ENCODE measurements around the gene FN3K.
"Not testable (repeated sequence)": the region's sequence is repeated elsewhere in the genome, so short reads cannot be mapped to it uniquely, and the experiment has no call there.

FN3K gene

DNA sequence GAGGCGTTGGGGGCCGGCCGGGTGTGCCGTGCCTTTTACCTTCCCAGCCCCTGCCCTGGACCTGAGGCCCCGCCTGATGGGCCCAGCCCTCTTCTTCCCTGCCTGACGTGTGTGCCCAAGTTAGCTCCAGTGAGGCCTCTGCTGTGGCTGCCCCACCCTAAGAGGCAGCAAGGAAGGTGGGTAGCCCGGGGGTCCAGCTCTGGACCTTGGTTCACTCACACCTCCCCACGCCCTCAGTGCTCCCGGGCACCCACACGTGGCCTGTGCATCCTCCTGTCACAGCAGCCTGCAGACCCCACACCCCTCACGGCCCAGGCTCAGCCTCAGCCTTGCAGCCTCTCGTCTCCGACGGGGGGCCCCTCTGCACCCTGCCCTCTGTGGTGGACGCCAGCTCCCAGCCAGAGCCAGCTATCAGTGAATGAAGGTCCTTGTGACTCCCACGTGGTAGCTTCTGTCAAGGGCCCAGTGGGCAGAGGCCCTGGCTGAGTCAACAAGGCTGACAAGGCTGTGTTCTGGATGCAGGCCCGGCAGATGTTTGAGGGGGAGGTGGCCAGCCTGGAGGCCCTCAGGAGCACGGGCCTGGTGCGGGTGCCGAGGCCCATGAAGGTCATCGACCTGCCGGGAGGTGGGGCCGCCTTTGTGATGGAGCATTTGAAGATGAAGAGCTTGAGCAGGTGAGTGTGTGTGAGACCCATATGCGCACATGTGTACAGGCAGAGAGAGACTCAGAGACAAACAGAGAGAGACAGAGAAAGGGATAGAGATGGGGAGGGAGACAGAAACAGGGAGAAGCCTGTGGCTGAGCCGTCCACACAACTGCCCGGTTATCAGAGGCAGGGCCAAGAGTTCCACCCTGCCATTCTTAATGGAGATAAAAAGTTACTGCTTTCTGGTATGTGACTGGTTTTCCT is 2.8 kb downstream of the FN3K start:
- DNase-seq (ENCODE audit: low read depth in 2 of 2) = no peak

DNA sequence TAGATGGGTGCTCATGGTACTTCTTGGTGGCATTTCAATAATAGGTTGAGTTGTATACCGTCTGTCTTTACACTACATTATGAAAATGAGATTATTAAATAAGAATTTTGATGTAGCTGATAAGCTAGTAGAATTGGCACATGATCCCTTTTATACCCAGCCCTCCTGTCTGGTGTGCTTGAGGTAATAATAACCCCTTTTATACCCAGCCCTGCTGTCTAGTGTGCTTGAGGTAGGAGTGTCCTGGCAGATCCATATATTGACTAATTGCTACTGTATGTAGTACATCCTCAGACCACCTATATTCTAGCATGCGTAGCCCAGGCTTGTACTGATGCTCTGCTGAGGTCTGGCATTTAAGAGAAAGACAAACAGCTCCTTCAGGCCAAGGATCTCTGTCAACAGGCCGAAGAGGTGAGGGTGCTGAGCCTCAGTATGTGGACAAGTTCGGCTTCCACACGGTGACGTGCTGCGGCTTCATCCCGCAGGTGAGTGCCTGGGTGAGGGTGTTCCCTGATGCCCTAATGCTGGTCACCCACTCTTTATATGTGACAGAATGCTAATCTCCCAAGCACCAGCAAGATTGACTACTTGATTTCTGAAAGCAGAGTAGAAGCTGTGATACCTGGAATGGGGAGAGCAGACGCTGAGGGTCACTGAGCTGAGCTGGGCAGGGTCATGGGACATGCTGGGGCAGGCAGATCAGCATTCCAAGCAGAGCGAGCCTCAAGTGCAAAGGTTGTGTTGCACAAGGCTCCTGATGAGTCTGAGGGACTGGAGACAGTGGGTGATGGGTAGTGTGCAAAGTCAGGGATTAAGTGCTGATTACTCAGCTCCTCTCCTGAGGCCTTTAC is 5.7 kb downstream of the FN3K start:
- no peak for DNase-seq (ENCODE audit: low read depth in 2 of 2)

DNA sequence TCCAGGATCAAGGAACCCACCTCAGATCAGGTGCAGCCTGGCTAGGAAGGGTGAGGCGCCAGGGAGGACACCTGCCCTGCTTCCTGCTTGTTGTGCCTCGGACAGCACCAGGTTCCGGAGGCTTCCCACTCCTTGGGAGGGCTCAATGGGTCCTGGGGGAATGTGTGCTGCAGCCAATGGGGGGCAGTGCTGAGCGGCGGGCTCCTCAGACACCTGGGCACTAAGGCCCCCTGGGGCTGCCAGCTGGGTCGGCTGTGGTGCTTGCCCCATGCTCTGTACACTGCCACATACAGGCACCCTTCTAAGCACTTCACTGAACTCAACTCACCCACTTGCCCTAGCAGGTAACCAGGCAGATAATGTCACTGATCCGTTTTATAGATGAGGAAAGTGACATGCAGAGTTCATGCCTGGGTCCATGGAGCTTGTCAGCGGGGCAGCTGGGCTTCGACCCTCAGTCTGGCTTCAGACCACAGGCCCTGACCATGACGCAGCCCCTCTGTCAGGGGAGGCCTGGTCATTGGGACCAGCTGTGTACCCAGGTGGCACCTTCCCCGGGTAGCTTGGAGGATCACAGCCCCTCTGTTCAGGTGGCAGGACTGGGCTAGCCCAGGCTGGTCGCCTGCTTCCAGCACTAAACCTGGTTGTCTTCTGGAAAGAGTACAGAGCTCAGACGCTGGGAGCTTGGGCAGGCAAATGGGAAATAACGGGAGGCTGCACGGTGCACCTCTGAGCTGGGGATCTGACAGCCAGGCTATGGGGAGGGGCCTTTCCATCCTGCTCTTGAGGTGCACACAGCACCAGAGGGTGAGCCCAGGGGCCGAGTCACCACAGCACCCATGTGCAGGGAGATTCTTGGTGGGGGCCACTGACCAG is 8.2 kb downstream of the FN3K start:
- DNase-seq (ENCODE audit: low read depth in 2 of 2) = no peak

DNA sequence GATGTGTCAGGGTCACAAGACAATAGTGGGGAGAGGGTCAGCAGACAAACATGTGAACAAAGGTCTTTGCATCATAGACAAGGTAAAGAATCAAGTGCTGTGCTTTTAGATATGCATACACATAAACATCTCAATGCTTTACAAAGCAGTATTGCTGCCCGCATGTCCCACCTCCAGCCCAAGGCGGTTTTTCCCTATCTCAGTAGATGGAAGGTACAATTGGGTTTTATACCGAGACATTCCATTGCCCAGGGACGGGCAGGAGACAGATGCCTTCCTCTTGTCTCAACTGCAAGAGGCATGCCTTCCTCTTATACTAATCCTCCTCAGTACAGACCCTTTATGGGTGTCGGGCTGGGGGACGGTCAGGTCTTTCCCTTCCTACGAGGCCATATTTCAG is 9.3 kb downstream of the FN3K start:
- not testable (repeated sequence) for DNase-seq (ENCODE audit: low read depth in 2 of 2)

DNA sequence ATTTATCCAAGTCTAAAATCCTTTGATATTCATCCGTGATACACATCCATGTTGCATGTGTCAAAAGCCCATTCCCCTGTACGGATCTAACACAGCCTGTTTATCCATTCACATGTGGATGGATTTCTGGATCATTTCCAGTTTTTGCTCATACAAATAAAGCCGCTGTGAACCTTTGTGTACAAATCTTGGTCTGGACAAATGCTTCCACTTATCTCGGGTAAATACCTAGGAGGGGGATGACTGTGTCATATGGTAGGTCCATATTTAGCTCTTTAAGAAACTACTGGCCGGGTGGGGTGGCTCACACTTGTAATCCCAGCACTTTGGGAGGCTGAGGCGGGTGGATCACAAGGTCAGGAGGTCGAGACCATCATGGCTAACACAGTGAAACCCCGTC is 10.1 kb downstream of the FN3K start:
- DNase-seq (ENCODE audit: low read depth in 2 of 2) = no peak

DNA sequence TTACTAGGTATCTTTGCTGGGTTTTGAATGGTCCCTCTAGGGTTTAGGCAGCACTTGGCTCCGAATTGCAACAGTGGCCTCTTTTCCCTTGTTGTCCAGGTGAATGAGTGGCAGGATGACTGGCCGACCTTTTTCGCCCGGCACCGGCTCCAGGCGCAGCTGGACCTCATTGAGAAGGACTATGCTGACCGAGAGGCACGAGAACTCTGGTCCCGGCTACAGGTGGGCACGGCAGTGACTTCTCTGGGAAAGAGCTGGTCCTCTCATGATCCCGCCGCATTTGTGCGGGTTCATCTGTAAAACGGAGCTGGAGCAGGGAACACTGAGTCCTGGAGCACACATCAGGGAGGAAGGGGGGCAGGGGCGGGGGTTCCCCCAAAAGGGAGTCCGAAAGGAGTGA is 13.3 kb downstream of the FN3K start:
- no peak for DNase-seq (ENCODE audit: low read depth in 2 of 2)

DNA sequence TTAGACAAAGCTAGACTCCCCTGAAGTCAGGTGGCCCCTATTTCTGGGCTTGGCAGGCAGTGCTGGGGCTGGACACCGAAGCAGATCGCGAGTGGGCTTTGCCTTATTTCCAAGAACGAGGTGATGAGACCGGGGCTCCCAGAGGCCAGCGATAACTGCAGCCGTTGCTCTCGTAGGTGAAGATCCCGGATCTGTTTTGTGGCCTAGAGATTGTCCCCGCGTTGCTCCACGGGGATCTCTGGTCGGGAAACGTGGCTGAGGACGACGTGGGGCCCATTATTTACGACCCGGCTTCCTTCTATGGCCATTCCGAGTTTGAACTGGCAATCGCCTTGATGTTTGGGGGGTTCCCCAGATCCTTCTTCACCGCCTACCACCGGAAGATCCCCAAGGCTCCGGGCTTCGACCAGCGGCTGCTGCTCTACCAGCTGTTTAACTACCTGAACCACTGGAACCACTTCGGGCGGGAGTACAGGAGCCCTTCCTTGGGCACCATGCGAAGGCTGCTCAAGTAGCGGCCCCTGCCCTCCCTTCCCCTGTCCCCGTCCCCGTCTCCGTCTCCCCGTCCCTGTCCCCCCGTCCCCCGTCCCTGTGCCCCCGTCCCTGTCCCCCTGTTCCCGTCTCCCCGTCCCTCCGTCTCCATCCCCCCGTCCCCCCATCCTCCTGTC is 15.0 kb downstream of the FN3K start:
- no peak for DNase-seq (ENCODE audit: low read depth in 2 of 2)

DNA sequence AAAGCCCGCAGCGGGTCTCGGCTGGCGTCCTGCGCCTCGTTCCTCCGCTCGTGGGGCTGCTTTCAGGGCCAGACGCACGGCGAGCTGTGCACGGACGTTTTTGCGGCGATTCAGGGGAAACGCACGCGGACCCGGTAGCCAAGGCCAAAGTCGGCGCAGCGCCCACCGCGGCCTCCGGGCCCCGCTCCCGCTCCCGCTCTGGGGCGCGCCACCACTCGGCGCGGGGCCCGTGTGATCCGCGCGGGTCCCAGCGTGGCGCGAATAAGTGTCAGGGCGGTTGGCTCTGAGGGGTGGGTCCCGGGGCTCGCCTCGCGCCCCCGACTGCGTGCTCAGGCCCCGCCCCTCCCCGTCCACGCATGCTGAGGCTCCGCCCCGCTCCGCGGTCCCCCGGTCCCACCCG is 15.8 kb downstream of the FN3K start:
- DNase-seq (ENCODE audit: low read depth in 2 of 2) = no peak

DNA sequence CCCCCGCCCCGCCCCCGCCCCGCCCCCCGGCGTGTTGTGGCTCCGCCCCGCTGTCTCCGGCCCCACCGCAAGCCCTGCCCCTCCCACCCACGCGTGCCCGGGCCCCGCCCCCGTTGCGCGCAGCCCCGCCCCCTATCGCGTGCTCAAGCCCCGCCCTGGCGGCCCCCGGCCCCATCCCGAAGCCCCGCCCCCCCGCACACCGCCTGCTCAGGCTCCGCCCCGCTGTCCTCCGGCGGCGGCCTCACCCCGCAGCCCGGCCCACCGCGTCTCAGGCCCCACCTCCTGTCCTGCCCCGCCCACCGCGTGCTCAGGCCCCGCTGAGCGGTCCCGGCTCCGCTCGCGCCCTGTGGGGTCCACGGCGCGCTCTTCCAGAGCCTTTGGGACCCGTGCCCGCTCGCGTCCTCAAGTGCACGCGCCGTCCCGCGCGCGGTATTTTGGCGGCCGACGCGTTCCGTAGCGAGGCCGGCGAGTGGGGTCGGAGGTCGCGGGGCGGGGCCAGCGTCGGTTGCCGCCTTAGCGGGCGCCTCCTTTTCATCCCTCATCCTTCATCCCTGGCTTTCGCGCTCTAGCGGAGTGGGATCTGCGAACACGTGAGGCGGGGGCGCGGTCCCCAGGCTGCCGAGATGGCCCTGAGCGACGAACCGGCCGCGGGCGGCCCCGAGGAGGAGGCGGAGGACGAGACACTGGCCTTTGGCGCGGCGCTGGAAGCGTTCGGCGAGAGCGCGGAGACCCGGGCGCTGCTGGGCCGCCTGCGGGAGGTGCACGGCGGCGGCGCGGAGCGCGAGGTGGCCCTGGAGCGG is 16.4 kb downstream of the FN3K start, which contains the start of gene TBCD:
Gene TBCD (plus strand): TSS at position 495 of the 800 bp plus-strand sequence. CDS start 129 bp downstream, at position 624.
- peak; percentile 84 to 85 for DNase-seq (ENCODE audit: low read depth in 2 of 2)

DNA sequence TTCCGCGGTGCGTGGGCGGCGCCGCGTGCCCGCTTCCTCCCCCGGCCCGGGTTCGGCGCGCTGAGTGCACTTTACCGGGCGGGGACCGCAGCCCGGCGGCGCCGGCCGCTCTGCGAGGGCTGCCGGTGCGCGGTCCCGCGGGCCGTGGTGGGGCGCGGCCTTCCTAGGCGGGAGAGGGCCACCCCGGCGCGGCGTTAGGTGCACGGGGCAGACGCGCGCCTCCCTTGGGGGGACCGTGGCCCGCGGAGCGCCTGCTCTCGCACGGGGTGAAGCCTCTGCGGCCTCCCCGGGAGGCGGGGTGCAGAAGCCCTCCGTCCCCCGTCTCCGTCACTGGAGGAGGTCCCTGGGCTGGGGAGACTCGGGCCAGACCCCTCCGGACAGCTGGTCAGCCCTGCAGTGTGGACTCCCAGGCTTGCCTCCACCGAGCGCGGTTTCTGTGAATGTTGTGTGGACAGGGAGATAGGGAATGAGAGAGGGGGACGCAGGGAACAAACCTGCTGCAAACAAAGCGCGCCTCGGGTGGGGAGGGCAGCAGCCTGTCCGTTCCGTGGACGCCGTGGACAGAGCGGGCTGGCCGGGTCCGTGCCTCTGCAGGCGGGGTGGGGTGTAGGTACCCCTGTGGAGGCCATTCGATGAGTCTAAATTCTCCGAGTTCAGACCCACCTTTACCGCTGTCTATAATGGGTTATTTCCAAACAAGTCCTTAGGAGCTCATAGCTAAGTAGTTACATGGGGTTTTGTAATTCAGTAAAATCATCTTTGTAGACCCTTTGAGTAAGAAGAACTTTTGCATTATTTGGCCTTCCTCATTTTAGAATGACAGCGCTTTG is 17.2 kb downstream of the FN3K start:
- peak in 1 of 2 donors; percentile 13 for DNase-seq (ENCODE audit: low read depth in 2 of 2)

DNA sequence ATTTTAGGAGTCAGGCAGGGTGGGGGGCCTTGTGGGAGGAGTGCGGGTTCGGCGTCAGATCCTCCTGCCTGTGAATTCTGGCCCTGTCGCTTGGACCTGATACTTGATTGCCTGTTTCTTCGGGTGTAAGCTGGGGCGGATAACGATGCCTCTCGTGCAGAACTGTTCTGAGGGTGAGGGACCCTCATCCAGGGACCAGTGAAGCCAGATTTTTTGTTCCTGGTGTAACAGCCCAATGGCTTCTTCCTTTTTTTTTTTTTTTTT is 17.7 kb downstream of the FN3K start:
- DNase-seq (ENCODE audit: low read depth in 2 of 2) = no peak

DNA sequence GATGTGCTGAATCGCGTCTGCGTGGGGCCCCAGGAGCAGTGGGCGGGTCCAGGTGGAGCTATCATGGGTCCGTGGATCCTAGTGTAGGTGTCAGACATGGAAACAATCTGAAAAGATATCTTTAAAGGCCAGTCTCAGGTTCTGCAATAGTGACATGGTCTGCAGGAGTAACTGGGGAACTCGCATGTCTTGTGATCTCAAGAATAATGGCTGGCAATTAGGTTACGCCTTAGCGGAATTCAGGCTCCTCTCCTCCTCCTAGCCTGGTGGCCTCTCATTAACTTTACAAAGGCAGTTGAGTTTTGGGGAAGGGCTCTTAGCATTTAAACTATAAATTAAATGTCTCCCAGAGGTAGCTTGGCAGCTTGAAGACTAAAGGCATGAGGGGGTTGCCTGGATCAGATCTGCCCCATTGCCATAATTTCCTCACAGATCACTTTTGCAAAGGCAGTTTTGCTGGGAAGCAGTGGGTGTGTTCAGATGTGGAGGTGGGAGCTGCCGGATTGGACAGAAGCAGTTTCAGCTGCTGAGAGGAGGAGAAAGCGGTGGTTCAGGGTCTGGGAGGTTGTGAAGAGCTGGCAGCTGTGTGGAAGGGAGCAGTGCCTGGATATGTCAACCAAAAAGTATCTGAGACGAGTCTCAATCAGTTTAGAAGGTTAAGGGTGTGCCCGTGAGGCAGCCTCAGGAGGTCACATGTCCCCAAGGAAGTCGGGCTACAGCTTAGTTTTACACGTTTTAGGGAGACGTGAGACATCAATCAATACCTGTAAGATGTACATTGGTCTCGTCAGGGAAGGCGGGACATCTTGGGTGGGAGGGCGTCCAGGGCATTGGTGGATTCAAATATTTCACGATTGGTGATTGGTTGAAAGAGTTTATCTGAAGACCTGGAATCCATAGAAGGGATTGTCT is 19.1 kb downstream of the FN3K start:
- DNase-seq (ENCODE audit: low read depth in 2 of 2) = no peak

DNA sequence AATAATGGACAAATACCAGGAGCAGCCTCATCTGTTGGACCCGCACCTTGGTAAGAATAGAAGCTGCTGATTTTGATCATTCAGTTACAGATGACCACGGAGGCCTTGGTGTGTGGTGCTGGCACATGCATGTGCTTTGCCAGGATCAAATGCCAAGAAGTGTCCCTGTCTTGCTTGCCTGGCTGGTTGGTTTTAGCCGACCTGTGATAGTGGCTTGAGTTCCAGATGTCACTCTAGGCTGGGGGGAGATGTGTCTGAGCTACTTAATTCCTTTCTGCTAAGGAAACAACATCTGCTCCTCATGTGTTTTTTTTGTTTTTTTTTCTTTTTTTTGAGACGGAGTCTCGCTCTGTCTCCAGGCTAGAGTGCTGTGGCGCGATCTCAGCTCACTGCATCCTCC is 20.8 kb downstream of the FN3K start:
- DNase-seq (ENCODE audit: low read depth in 2 of 2) = no peak

DNA sequence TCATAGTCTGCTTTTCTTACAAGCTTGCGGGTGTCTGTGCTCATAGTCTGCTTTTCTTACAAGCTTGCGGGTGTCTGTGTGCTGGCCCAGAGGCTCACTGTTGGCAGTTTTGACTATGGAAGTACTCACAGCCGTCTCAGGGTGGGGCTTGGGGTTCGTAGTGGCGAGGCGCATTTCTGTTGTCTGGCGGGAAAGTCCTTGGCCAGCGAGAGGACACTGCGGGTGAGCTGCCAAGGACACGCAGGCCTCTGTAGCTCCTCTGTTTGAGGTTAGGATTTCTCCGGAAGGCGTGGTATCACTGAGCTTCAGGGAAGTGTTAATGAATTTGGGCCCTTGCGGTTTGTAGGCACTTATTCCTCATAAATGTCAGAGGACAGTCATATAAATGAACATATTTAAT is 30.0 kb downstream of the FN3K start:
- no peak for DNase-seq (ENCODE audit: low read depth in 2 of 2)

DNA sequence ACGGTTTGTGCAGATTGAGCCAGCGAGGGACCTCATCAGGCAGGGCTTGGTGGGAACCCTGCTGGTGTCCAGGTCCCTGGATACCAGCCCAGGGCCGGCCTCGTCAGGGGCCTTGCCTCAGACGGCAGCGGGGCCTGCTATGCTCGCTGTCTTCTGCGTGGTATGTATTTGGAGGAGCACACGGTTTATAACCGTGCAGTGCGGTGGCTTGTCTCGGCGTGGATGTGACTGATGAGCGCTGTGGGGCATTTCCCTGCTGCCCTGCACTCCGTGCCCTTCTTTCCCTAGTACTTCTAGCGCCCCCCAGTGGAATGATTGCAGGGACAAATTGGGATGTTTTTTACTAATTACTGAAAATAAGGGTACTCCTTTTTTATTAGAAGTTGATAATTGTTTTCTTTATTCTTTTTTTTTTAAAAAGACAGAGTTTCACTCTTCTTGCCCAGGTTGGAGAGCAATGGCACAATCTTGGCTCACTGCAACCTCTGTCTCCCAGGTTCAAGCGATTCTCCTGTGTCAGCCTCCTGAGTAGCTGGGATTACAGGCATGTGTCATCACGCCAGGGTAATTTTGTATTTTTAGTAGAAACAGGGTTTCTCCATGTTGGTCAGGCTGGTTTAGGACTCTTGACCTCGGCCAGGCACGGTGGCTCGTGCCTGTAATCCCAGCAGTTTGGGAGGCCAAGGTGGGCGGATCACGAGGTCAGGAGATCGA is 31.8 kb downstream of the FN3K start:
- peak; percentile 25 to 46 for DNase-seq (ENCODE audit: low read depth in 2 of 2)

DNA sequence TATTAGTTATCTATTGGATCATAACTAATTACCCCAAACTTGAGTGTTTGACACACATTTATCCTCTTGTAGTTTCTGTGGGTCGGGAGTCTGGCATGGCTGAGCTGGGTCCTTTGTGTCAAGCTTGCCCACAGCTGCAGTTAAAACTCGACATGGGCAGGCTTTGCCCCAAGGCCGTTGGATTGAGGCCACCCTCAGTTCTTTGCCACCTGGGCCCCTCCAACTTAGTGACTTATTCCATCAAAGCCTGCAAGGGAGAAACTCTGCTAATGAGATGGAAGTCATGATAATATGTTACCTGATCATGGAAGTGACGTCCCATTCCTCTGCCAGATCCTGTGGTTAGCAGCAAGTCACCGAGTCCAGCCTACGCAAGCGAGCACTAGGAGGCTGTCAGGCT is 33.6 kb downstream of the FN3K start:
- no peak for DNase-seq (ENCODE audit: low read depth in 2 of 2)

DNA sequence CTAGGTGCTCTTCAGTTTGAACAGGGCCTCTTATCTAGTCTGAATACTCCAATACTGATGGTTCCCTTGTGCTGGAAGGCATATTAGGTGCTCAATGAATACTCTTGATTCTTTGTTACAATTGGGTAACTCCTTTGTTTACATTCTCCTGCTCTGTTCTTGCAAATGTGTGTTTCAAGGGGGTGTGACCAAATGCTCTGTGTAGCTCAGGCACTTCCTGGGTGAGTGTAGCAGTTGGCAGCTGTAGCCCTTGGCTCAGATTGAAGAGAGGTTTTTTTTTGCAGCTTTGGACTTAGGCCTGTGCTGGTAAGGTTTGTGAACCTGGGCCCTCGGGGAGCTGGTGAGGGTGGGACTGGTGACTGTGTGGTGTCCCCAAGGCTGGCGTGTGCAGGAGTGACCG is 36.6 kb downstream of the FN3K start:
- no peak for DNase-seq (ENCODE audit: low read depth in 2 of 2)

DNA sequence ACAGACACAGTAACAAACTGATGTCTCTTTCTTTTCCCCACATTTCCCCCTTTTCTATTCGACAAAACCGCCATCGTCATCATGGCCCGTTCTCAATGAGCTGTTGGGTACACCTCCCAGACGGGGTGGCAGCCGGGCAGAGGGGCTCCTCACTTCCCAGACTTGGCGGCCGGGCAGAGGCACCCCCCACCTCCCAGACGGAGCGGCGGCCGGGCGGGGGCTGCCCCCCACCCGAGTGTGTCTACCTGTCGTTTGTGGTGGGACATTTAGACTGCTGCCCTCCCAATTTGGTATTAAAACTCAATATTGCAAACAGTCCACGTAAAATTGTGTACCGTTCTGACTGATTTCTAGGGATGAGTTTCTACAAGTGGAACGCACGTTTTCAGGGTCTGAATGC is 39.0 kb downstream of the FN3K start:
- DNase-seq (ENCODE audit: low read depth in 2 of 2) = not testable (repeated sequence)

All from stimulated activated CD4-positive, alpha-beta T cell treated with anti-CD3 and anti-CD28 coated beads, Interleukin-4, amount 100 ng/mL, for 48 hours (primary cell).